K562 (cell line): ENCODE measurements around the gene CHTOP. TPM values are rescaled to one million over a fixed set of nuclear protein-coding genes. Genes with fewer than 3 reads are reported as not detected.

Source experiments
- ARNT ChIP-seq, 2 experiments: fragments of 450-650 bp; IDR thresholded peaks; 2 replicates each; pipeline ENCODE4 v1.6.1; 2016; ENCODE audit warnings: mild to moderate bottlenecking in 1 of 2
- BACH1 ChIP-seq: fragments of 200-800 bp; sonication (Bioruptor generic); IDR thresholded peaks from 2 replicates; pipeline ENCODE4 v1.6.1; 2016; ENCODE audit warnings: missing genetic modification characterization, missing compliant biosample characterization
- BRF1 ChIP-seq: IDR thresholded peaks from 3 replicates; pipeline ENCODE4 v1.6.1; 2011; ENCODE audit warnings: borderline replicate concordance, mild to moderate bottlenecking; ENCODE audit not compliant: insufficient read length; ENCODE audit errors: extremely low read depth
- CHD4 ChIP-seq: fragments of 200-600 bp; sonication (generic); IDR thresholded peaks from 3 replicates; pipeline ENCODE4 v1.6.1; 2012; ENCODE audit warnings: low read depth, mild to moderate bottlenecking, mixed read lengths, low read length, inconsistent platforms; ENCODE audit not compliant: insufficient read depth, insufficient replicate concordance, poor library complexity, severe bottlenecking
- FUS ChIP-seq: fragments of 200-400 bp; formaldehyde crosslinking; optimal IDR thresholded peaks from 2 replicates; pipeline ENCODE3; 2017; ENCODE audit warnings: low read depth, low read length
- ILK ChIP-seq: fragments of 450-650 bp; IDR thresholded peaks from 2 replicates; pipeline ENCODE4 v1.6.1; 2016; ENCODE audit warnings: missing genetic modification characterization, low read depth, mild to moderate bottlenecking, missing compliant biosample characterization, moderate library complexity, borderline replicate concordance
- KAT8 ChIP-seq: fragments of 450-650 bp; IDR thresholded peaks from 2 replicates; pipeline ENCODE4 v1.6.1; 2016; ENCODE audit warnings: low read depth, mild to moderate bottlenecking
- MYBL2 ChIP-seq, 2 experiments: fragments of 450-650 bp in 1 of 2; sonication (generic) in 1 of 2; formaldehyde crosslinking in 1 of 2; IDR thresholded peaks; 2 replicates each; pipeline versions ENCODE4 v1.6.1 to v1.8.1; 2017 to 2022; ENCODE audit warnings: borderline replicate concordance in 1 of 2, inconsistent platforms in 1 of 2, low read depth in 1 of 2, mild to moderate bottlenecking in 1 of 2, missing genetic modification reagents in 1 of 2, moderate library complexity in 1 of 2
- MYNN ChIP-seq, 2 experiments: sonication (generic); formaldehyde crosslinking in 1 of 2; IDR thresholded peaks; 2 replicates each; pipeline versions ENCODE4 v1.5.0 to v1.6.1; 2016 to 2020; ENCODE audit warnings: antibody characterized with exemption in 1 of 2, missing genetic modification reagents in 1 of 2
- NR1H2 ChIP-seq: sonication (generic); formaldehyde crosslinking; IDR thresholded peaks from 2 replicates; pipeline ENCODE4 v1.4.0; 2020; ENCODE audit warnings: mild to moderate bottlenecking, missing genetic modification reagents
- PHF8 ChIP-seq: fragments of 200-600 bp; sonication (generic); IDR thresholded peaks from 2 replicates; pipeline ENCODE4 v1.6.1; 2012; ENCODE audit warnings: mixed run types, mild to moderate bottlenecking, inconsistent platforms, low read length, moderate library complexity, borderline replicate concordance
- PTBP1 ChIP-seq: fragments of 200-400 bp; formaldehyde crosslinking; IDR thresholded peaks from 2 replicates; pipeline ENCODE4 v1.6.1; 2017; ENCODE audit warnings: low read depth, low read length
- RBFOX2 ChIP-seq: fragments of 200-400 bp; formaldehyde crosslinking; IDR thresholded peaks from 2 replicates; pipeline ENCODE4 v1.6.1; 2017; ENCODE audit warnings: low read depth, mild to moderate bottlenecking, low read length, moderate library complexity
- RFX7 ChIP-seq: fragments of 250-450 bp; sonication (Bioruptor Pico); IDR thresholded peaks from 2 replicates; pipeline ENCODE4 v1.5.1; 2021; ENCODE audit warnings: mild to moderate bottlenecking
- SRSF1 ChIP-seq: fragments of 200-400 bp; formaldehyde crosslinking; IDR thresholded peaks from 2 replicates; pipeline ENCODE4 v1.6.1; 2017; ENCODE audit warnings: mild to moderate bottlenecking, low read depth, low read length, moderate library complexity
- ZFPM2 ChIP-seq: fragments of 250-450 bp; sonication (Bioruptor Pico); IDR thresholded peaks from 2 replicates; pipeline ENCODE4 v1.5.1; 2022; ENCODE audit warnings: mild to moderate bottlenecking
- ZKSCAN3 ChIP-seq: fragments of 250-450 bp; sonication (Bioruptor Pico); IDR thresholded peaks from 2 replicates; pipeline ENCODE4 v1.4.0; 2020
- ZNF354B ChIP-seq: fragments of 250-450 bp; sonication (Bioruptor Pico); IDR thresholded peaks from 2 replicates; pipeline ENCODE4 v1.4.0; 2020
- ZNF561 ChIP-seq: fragments of 450-650 bp; formaldehyde crosslinking; conservative IDR thresholded peaks from 2 replicates; pipeline ENCODE4 v1.4.0; 2020; ENCODE audit warnings: mild to moderate bottlenecking, moderate library complexity
- polyA plus RNA-seq, 8 experiments: library from polyadenylated mRNA; depleted of rRNA in 4 of 8; stranded (reverse) in 5 of 8; unstranded in 3 of 8; fragments of >200 nt; fragmentation: Nextera tagmentation in 2 of 8; fragmentation: Illumina TruSeq in 1 of 8; extraction: Ambion mirVana in 2 of 8; extraction: Trizol in 1 of 8; gene quantifications; 2 replicates each; pipeline versions ENCODE4 v1.2.1 to v1.2.3, GENCODE V29; 2011 to 2014; ENCODE audit warnings: inconsistent platforms in 1 of 8, missing spikeins in 1 of 8
- total RNA-seq, 7 experiments: library from RNA; depleted of rRNA in 6 of 7; stranded (reverse); fragments of >200 nt in 6 of 7; fragmentation: Illumina TruSeq in 2 of 7; extraction: Trizol in 2 of 7; gene quantifications; 2 replicates each; pipeline versions ENCODE4 v1.2.1 to v1.2.3, GENCODE V29; 2011 to 2021; ENCODE audit warnings: low replicate concordance in 1 of 7
- TF ChIP-seq, protein P1 (sequence below): fragments of 200-400 bp; formaldehyde crosslinking; IDR thresholded peaks from 2 replicates; pipeline ENCODE4 v1.6.1; 2017; ENCODE audit warnings: mild to moderate bottlenecking, low read depth, low read length, moderate library complexity
- TF ChIP-seq, protein P2 (sequence below): fragments of 250-450 bp; sonication (Bioruptor Pico); IDR thresholded peaks from 2 replicates; pipeline ENCODE4 v1.5.0; 2021; ENCODE audit warnings: mild to moderate bottlenecking, moderate library complexity

The CHTOP gene
- total and polyA plus RNA-seq, 9 of the 15 experiments (the other 6 are each of a cell fraction or from before 2014, with no cell fraction given) = 10.2 to 91.8 (median 60.8) TPM

DNA sequence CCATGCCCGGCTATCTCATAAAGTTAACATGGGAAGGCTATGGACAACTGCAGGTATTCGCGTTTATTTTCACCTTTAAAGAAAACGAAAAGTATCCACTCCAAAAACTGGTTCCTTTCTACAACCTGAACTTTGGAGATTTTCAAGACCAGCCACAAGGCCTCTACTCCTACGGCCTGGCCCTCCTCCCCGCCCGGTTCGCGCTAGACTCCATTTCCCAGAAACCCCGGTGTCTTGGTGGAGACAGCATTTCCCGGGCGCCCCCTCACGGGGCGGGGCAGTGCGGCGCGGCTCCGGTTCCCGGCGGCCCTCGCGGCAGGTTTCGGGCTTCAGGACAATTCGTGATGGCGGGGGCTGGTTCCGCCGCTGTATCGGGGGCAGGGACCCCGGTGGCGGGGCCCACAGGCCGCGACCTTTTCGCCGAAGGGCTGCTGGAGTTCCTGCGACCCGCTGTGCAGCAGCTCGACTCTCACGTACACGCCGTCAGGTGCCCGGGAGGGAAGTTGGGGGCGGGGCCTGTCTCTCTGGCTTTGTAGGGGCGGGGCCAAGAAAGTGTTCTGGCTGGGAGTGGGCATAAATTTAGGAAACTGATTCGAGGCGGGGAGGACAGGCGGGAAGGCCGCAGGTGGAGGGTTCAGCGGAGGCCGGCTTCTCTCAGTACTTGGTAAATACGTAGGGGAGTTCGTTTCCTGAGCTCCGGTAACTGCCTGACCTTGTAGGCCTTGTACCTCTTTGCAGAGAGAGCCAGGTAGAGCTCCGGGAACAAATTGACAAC lies 24.7 kb downstream of the CHTOP start, which contains the start of gene SNAPIN (continued):
- TF ChIP-seq PTBP1 (no peak), NR1H2 (no peak), ILK (tag) (no peak), SRSF1 (no peak), MYBL2 (IDR thresholded peaks at IDR 0.05; ENCODE audit: low read depth) (no peak), MYBL2 (CRISPR knock-in tag; IDR thresholded peaks at IDR 0.05; ENCODE audit: borderline replicate concordance) (no peak), ZFPM2 (CRISPR knock-in tag) (no peak), ZNF354B (CRISPR knock-in tag) (no peak), FUS (no peak), RFX7 (CRISPR knock-in tag) (no peak), ZNF561 (no peak), ARNT (IDR thresholded peaks at IDR 0.05) (no peak), PHF8 (peak; percentile 92), ZKSCAN3 (CRISPR knock-in tag) (no peak), KAT8 (no peak), CHD4 (no peak), BACH1 (tag) (no peak), BRF1 (no peak), MYNN (IDR thresholded peaks at IDR 0.05) (no peak), MYNN (CRISPR knock-in tag; IDR thresholded peaks at IDR 0.05) (no peak), RBFOX2 (peak; percentile 94)
- TF ChIP-seq, protein P1, sequence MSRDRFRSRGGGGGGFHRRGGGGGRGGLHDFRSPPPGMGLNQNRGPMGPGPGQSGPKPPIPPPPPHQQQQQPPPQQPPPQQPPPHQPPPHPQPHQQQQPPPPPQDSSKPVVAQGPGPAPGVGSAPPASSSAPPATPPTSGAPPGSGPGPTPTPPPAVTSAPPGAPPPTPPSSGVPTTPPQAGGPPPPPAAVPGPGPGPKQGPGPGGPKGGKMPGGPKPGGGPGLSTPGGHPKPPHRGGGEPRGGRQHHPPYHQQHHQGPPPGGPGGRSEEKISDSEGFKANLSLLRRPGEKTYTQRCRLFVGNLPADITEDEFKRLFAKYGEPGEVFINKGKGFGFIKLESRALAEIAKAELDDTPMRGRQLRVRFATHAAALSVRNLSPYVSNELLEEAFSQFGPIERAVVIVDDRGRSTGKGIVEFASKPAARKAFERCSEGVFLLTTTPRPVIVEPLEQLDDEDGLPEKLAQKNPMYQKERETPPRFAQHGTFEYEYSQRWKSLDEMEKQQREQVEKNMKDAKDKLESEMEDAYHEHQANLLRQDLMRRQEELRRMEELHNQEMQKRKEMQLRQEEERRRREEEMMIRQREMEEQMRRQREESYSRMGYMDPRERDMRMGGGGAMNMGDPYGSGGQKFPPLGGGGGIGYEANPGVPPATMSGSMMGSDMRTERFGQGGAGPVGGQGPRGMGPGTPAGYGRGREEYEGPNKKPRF = no peak
- TF ChIP-seq, protein P2, sequence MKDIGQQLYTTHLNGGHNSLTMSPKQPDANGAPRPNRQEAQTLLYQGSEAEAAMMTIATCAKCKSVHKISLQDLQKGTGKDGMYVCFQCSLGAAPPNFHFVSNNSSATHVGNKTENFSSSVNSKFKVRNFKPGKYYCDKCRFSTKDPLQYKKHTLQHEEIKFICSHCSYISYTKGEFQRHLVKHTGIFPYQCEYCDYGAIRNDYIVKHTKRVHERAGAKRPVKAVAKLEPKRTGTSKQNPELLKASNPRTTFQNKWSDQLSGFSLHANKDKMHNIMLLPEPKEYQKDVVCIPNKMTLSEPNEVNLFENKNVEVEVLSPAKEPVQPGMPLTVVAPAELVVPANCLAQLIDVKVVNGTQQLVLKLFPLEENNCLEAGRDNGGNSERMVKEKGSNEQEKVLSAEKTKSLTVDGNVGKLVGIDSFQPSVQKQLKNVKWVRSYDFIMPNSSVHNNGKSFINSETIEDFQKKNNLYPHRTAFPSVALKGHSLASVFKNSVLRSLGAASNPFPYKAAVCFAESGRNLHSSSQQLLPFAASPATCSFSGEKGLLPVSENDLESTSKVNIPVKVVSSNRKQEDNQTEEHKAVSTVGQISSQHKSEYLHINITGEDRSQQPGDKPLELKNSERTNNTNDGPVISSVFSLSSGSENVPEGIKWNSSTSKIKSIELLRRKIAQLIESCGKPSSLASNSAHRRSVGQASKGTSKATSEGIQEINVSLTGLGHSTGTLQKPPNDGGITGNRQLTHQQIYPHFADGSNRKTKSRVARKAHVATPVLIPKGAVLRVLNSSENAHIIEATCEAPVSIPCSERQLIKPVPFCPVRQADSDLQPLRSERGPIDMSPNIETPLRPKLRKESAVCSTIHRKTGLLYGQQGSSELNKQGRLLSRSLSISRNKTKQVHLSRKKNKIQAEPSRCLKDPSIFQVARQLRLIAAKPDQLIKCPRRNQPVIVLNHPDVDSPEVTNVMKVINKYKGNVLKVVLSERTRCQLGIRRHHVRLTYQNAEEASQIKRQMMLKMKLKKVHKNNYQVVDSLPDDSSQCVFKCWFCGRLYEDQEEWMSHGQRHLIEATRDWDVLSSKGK (CRISPR knock-in tag) = no peak
